HepG2 (cell line): ENCODE measurements around the gene MEIOC. TPM values are rescaled to one million over a fixed set of nuclear protein-coding genes. Genes with fewer than 3 reads are reported as not detected.
A peak's percentile ranks its signal among the peaks of the same experiment; 100 is the strongest.

Experiments used
- ATAC-seq: fragments of 200-7000 bp; cut with Tn5 transposase; 3 replicates; pipeline ENCODE4 v1.9.1; 2020; ENCODE audit warnings: mild to moderate bottlenecking, moderate library complexity
- BruUV-seq: library from RNA; stranded (reverse); fragments of 400-500 nt; replicated peaks from 2 replicates; lab custom pipeline; 2021; lab: Mats Ljungman, UMichigan
- CTCF ChIA-PET: fragments of 300-600 bp; formaldehyde crosslinking; extraction: SDS; loops from one replicate; lab custom pipeline; 2021; ENCODE audit warnings: low total read pairs, inconsistent platforms, low intra/inter-chr PET ratio; lab: Yijun Ruan, JAX
- POLR2A ChIA-PET: fragments of 350-600 bp; sonication (Branson Sonifier 250); formaldehyde crosslinking; loops from one replicate; lab custom pipeline; 2020; ENCODE audit warnings: antibody characterized with exemption, inconsistent platforms; lab: Yijun Ruan, JAX
- DNase-seq: peaks from one replicate; pipeline ENCODE4 v3.0.0-alpha.2; 2015; ENCODE audit warnings: low spot score
- FAIRE-seq: peaks from 3 replicates; lab custom pipeline; 2011; peaks lifted over from hg19 to GRCh38; lab: Jason Lieb, UNC
- H2AFZ ChIP-seq: one replicate; pipeline ENCODE4 v1.6.1; 2011; ENCODE audit warnings: low read length, inconsistent platforms
- H3K27ac ChIP-seq: fragments of 300-600 bp; 3 replicates; pipeline ENCODE4 v1.8.0; 2011; ENCODE audit warnings: mixed run types, mild to moderate bottlenecking, mixed read lengths, low read length, inconsistent platforms; ENCODE audit not compliant: insufficient read depth; ENCODE audit errors: extremely low read length
- H3K27me3 ChIP-seq, 2 experiments: fragments of 200-600 bp in 1 of 2; 2 replicates in 1 of 2; 3 replicates in 1 of 2; pipeline versions ENCODE4 v1.6.0 to v1.8.0; 2011; ENCODE audit warnings: low read length in 2 of 2, mild to moderate bottlenecking in 2 of 2, moderate library complexity in 2 of 2, inconsistent platforms in 1 of 2; ENCODE audit not compliant: insufficient read depth in 2 of 2, control insufficient read depth in 1 of 2
- H3K36me3 ChIP-seq, 2 experiments: fragments of 200-600 bp in 1 of 2; replicated peaks in 1 of 2; 2 replicates in 1 of 2; 3 replicates in 1 of 2; pipeline versions ENCODE4 v1.5.1 to v1.8.0; 2011; ENCODE audit warnings: low read length in 2 of 2, inconsistent platforms in 1 of 2; ENCODE audit not compliant: insufficient read depth in 2 of 2, control insufficient read depth in 1 of 2
- H3K4me1 ChIP-seq: 2 replicates; pipeline ENCODE4 v1.5.1; 2012; ENCODE audit warnings: low read length, inconsistent platforms; ENCODE audit not compliant: insufficient read depth
- H3K4me2 ChIP-seq: 2 replicates; pipeline ENCODE4 v1.6.0; 2011; ENCODE audit warnings: low read depth, low read length, inconsistent platforms
- H3K4me3 ChIP-seq, 3 experiments: fragments of 200-600 bp in 1 of 3; sonication (generic), shearing (Covaris generic) in 1 of 3; replicated peaks in 1 of 3; 2 replicates each; pipeline ENCODE4 v1.5.1; 2011 to 2016; ENCODE audit warnings: low read length in 3 of 3, inconsistent platforms in 2 of 3, low read depth in 2 of 3, mild to moderate bottlenecking in 2 of 3, control low read depth in 1 of 3, mixed read lengths in 1 of 3; ENCODE audit not compliant: insufficient read depth in 1 of 3
- H3K79me2 ChIP-seq: one replicate; pipeline ENCODE4 v1.6.1; 2011; ENCODE audit warnings: low read length, inconsistent platforms; ENCODE audit not compliant: insufficient read depth
- H3K9ac ChIP-seq: 2 replicates; pipeline ENCODE4 v1.6.0; 2011; ENCODE audit warnings: mild to moderate bottlenecking, low read depth, low read length, inconsistent platforms; ENCODE audit not compliant: insufficient read depth
- H3K9me3 ChIP-seq: 2 replicates; pipeline ENCODE4 v1.5.1; 2012; ENCODE audit warnings: mild to moderate bottlenecking, low read length
- H4K20me1 ChIP-seq: 2 replicates; pipeline ENCODE4 v1.6.0; 2011; ENCODE audit warnings: inconsistent platforms, mild to moderate bottlenecking, low read length, moderate library complexity; ENCODE audit not compliant: insufficient read depth
- MEIS1 ChIP-seq: sonication (generic); formaldehyde crosslinking; IDR thresholded peaks from 2 replicates; pipeline ENCODE4 v1.9.0; 2021; ENCODE audit warnings: mild to moderate bottlenecking, missing genetic modification reagents, moderate library complexity, borderline replicate concordance
- NR0B2 ChIP-seq: sonication (generic); formaldehyde crosslinking; IDR thresholded peaks from 2 replicates; pipeline ENCODE4 v1.4.0; 2020; ENCODE audit warnings: mild to moderate bottlenecking, missing genetic modification reagents
- ZNF687 ChIP-seq: sonication (generic); formaldehyde crosslinking; IDR thresholded peaks from 2 replicates; pipeline ENCODE4 v1.5.1; 2020; ENCODE audit warnings: mild to moderate bottlenecking, missing genetic modification reagents, moderate library complexity
- ZNF7 ChIP-seq: IDR thresholded peaks from 2 replicates; pipeline ENCODE4 v1.6.1; 2016; ENCODE audit warnings: missing biosample characterization, missing genetic modification reagents
- ZNF788 ChIP-seq: sonication (generic); formaldehyde crosslinking; IDR thresholded peaks from 2 replicates; pipeline ENCODE4 v1.5.0; 2020; ENCODE audit warnings: mild to moderate bottlenecking, missing genetic modification reagents, borderline replicate concordance
- WGBS: methylation state at CpG from one replicate; pipeline ENCODE4 v1.1.6; 2017; ENCODE audit warnings: low lambda C conversion rate; 5-methylcytosine and 5-hydroxymethylcytosine counted together
- in situ Hi-C: cut with HindIII; loops from 2 replicates; pipeline ENCODE4 v1.10.0; 2017; ENCODE audit warnings: low pct_unique_long_range_greater_than_20kb; ENCODE audit not compliant: extremely low pct_ligation_motif_present
- intact Hi-C: fragments of 100-400 bp; cut with micrococcal nuclease; formaldehyde crosslinking; loops from one replicate; pipeline ENCODE4 v1.10.0; 2022; ENCODE audit not compliant: unreplicated experiment
- polyA plus RNA-seq, 8 experiments: library from polyadenylated mRNA; depleted of rRNA in 3 of 8; stranded (reverse) in 7 of 8; unstranded in 1 of 8; fragments of >200 nt; fragmentation: Illumina TruSeq in 4 of 8; extraction: Trizol in 4 of 8; gene quantifications; 2 replicates each; pipeline versions ENCODE4 v1.2.1 to v1.2.3, GENCODE V29; 2011 to 2016; ENCODE audit warnings: low read depth in 4 of 8, missing spikeins in 1 of 8, mixed read lengths in 1 of 8; ENCODE audit not compliant: insufficient read depth in 1 of 8
- total RNA-seq, 5 experiments: library from RNA; depleted of rRNA; stranded (reverse); fragments of >200 nt; fragmentation: Illumina TruSeq; extraction: Trizol; gene quantifications; 2 replicates each; pipeline ENCODE4 v1.2.3, GENCODE V29; 2016; ENCODE audit warnings: low read depth in 1 of 5
- TF ChIP-seq, protein P1 (sequence below): sonication (generic); formaldehyde crosslinking; IDR thresholded peaks from 2 replicates; pipeline ENCODE4 v1.5.0; 2020; ENCODE audit warnings: mild to moderate bottlenecking, missing genetic modification reagents

MEIOC gene
- total and polyA plus RNA-seq, 2 of the 13 experiments (the other 11 are each of a cell fraction or from before 2014, with no cell fraction given), result 0.04 to 0.15 TPM

- TF ChIP-seq, protein P1, sequence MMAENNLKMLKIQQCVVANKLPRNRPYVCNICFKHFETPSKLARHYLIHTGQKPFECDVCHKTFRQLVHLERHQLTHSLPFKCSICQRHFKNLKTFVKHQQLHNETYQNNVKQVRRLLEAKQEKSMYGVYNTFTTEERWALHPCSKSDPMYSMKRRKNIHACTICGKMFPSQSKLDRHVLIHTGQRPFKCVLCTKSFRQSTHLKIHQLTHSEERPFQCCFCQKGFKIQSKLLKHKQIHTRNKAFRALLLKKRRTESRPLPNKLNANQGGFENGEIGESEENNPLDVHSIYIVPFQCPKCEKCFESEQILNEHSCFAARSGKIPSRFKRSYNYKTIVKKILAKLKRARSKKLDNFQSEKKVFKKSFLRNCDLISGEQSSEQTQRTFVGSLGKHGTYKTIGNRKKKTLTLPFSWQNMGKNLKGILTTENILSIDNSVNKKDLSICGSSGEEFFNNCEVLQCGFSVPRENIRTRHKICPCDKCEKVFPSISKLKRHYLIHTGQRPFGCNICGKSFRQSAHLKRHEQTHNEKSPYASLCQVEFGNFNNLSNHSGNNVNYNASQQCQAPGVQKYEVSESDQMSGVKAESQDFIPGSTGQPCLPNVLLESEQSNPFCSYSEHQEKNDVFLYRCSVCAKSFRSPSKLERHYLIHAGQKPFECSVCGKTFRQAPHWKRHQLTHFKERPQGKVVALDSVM (CRISPR knock-in tag), result peak; percentile 80
- TF ChIP-seq MEIS1 (CRISPR knock-in tag) (no peak), NR0B2 (CRISPR knock-in tag) (0 out of 2 replicates have a peak, but pooled peaks have one; percentile 40), ZNF788 (CRISPR knock-in tag) (0 out of 2 replicates have a peak, but pooled peaks have one; percentile 47), ZNF687 (CRISPR knock-in tag) (0 out of 2 replicates have a peak, but pooled peaks have one; percentile 1), ZNF7 (no peak)
- Histone ChIP-seq H3K79me2 (no peaks in the 10 kb centered on the region), H2AFZ (peak overlapping the region; percentile 20), H3K36me3 (no peaks in the 10 kb centered on the region), H3K9ac (peak overlapping the region; percentile 40; the same call in 1 of the 2 replicates), H4K20me1 (no peaks in the 10 kb centered on the region), H3K4me1 (peaks cover 28% of the 10 kb centered on the region), H3K4me2 (peak overlapping the region; percentile 78), H3K4me3 (peak overlapping the region; percentile 29 to 61 (median 53); a peak in 5 of 6 replicates), H3K9me3 (no peaks in the 10 kb centered on the region), H3K27me3 (peaks cover 0 to 10% of the 10 kb centered on the region in 2 experiments; a peak in 1 of 5 replicates), H3K27ac (no peak overlapping the region)
- BruUV-seq, result no TSS peak
- ChIA-PET POLR2A (no interaction called here), CTCF (no interaction called here)
- intact Hi-C loops, result no loop called here
- ATAC-seq, result peak; percentile 10; the same call in 2 of the 3 replicates
- in situ Hi-C loops, result no loop called here
- 49% methylated on average over 8 of the region's 9 CpGs for WGBS
- no peak for DNase-seq
- no peak for FAIRE-seq
These were observed 28.6 kb upstream of the MEIOC start for GRCh38 chr17:44627513-44628242.
